H1 (cell line): ENCODE data around the gene BTBD9. TPM values are rescaled to one million over a fixed set of nuclear protein-coding genes. Genes with fewer than 3 reads are reported as not detected.

Experiments used
- BACH1 ChIP-seq: IDR thresholded peaks from 2 replicates; pipeline ENCODE4 v1.6.1; 2012; ENCODE audit warnings: low read length, improper control_type of control experiment
- CHD7 ChIP-seq: fragments of 300-600 bp; sonication (generic); IDR thresholded peaks from 2 replicates; pipeline ENCODE4 v1.7.1; 2012; ENCODE audit warnings: low read length, moderate library complexity, mild to moderate bottlenecking, inconsistent platforms; ENCODE audit not compliant: insufficient replicate concordance
- EGR1 ChIP-seq: IDR thresholded peaks from 2 replicates; pipeline ENCODE4 v1.6.1; 2011; ENCODE audit warnings: low read depth, low read length, borderline replicate concordance
- SP4 ChIP-seq: IDR thresholded peaks from 2 replicates; pipeline ENCODE4 v1.6.1; 2012; ENCODE audit warnings: low read length, inconsistent platforms
- TEAD4 ChIP-seq: IDR thresholded peaks from 2 replicates; pipeline ENCODE4 v1.6.1; 2012; ENCODE audit warnings: low read depth, low read length, inconsistent platforms, mixed read lengths
- polyA plus RNA-seq, 7 experiments: library from polyadenylated mRNA; depleted of rRNA in 3 of 7; stranded (reverse) in 5 of 7; unstranded in 2 of 7; fragments of >200 nt in 5 of 7; fragments of 200-250 nt in 2 of 7; gene quantifications; 1 replicate in 5 of 7; 2 replicates in 1 of 7; 4 replicates in 1 of 7; pipeline versions ENCODE4 v1.2.1 to v1.2.3, GENCODE V29; 2011 to 2013; ENCODE audit warnings: missing spikeins in 2 of 7, mixed read lengths in 2 of 7
- total RNA-seq: library from RNA; stranded (reverse); fragmentation: NEBNext Ultra II Directional; extraction: Animal tissue kit (Norgen Biotek cat#: 25700); gene quantifications from 2 replicates; pipeline ENCODE4 v1.2.1, GENCODE V29; 2021
- TF ChIP-seq, protein P1 (sequence below): IDR thresholded peaks from 2 replicates; pipeline ENCODE4 v1.6.1; 2011; ENCODE audit warnings: low read depth, mild to moderate bottlenecking, low read length; ENCODE audit not compliant: insufficient read depth

Gene BTBD9
- total and polyA plus RNA-seq, 2 of the 8 experiments (the other 6 are each of a cell fraction or from before 2014, with no cell fraction given) = 0.92 to 4.1 TPM

- TF ChIP-seq CHD7 (no peak), EGR1 (no peak), TEAD4 (no peak), SP4 (no peak), BACH1 (no peak)
- TF ChIP-seq, protein P1, sequence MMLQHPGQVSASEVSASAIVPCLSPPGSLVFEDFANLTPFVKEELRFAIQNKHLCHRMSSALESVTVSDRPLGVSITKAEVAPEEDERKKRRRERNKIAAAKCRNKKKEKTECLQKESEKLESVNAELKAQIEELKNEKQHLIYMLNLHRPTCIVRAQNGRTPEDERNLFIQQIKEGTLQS = no peak
These were observed 480.1 kb downstream of the BTBD9 start (continued) for GRCh38 chr6:38159596-38159995.
